Mucosa of descending colon (tissue), 3 donors: ENCODE measurements around the gene RHCG. TPM values are rescaled to one million over a fixed set of nuclear protein-coding genes. Genes with fewer than 3 reads are reported as not detected.

Experiments used
- ATAC-seq: fragments of 200-7000 bp; cut with Tn5 transposase; one replicate; pipeline ENCODE4 v1.9.1; 2020; ENCODE audit warnings: mild to moderate bottlenecking, moderate library complexity
- DNase-seq, 3 donors: peaks; one replicate each; pipeline ENCODE4 v3.0.0-alpha.2; 2020
- H3K36me3 ChIP-seq: fragments of 200-600 bp; one replicate; pipeline ENCODE4 v1.8.0; 2021; ENCODE audit warnings: low read depth, mild to moderate bottlenecking
- H3K4me1 ChIP-seq: fragments of 200-600 bp; one replicate; pipeline ENCODE4 v1.8.0; 2021; ENCODE audit warnings: low read depth, mild to moderate bottlenecking
- H3K4me3 ChIP-seq: fragments of 200-600 bp; one replicate; pipeline ENCODE4 v1.8.0; 2021; ENCODE audit warnings: mild to moderate bottlenecking
- H3K9me3 ChIP-seq: fragments of 200-600 bp; one replicate; pipeline ENCODE4 v1.8.0; 2021; ENCODE audit warnings: mild to moderate bottlenecking
- intact Hi-C, 2 donors: fragments of 100-400 bp; cut with DNase I in 1 of 2; cut with micrococcal nuclease in 1 of 2; formaldehyde crosslinking; loops; one replicate each; pipeline versions ENCODE4 v1.11.0 to v1.11.1; 2022; cut with DNase I, micrococcal nuclease
- total RNA-seq, 3 donors: library from RNA; stranded (reverse); fragmentation: NEBNext Ultra II Directional in 2 of 3; extraction: Animal tissue kit (Norgen Biotek cat#: 25700) in 2 of 3; gene quantifications; one replicate each; pipeline versions ENCODE4 v1.2.1 to v1.2.4, GENCODE V29; 2021 to 2023
- TF ChIP-seq, protein P1 (sequence below): fragments of 200-600 bp; IDR thresholded peaks from one replicate; pipeline ENCODE4 v1.8.0; 2022; ENCODE audit warnings: antibody characterized with exemption, mild to moderate bottlenecking
- donor health status: DM: no; HTN: no; CAD: no; lungs with moderate emphysema.
- donor health status: DM: no; HTN: no; CAD: no.
- donor health status: DM: no; HTN: yes; CAD: no.

The RHCG gene
- total RNA-seq, 3 donors from 2014 or later: 0.98 TPM; not detected in 2

DNA sequence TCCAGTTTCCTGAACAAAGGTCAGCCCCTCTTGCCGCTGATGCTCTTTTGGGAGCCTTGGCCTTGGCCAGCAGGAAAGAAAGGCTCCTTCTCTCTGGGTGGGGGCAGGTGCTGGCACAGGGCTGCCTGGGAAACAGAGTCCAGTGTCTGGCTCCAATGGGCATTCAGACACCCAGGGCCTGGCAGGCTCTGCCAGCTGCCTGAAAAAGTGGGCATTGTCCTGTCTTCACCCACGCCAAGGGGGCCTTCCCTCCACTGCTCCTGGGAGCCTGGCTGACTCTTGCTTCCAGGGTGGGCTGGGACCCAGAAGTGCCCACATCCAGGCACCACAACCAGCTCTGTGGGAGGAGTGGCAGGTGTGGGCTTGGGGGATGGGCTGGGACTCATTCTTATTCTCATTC, 62.7 kb downstream of the RHCG start:
- no peaks in the 10 kb centered on the region for H3K9me3 ChIP-seq
- H3K36me3 ChIP-seq: no peaks in the 10 kb centered on the region
- DNase-seq (no peak), ATAC-seq (no peak)
- TF ChIP-seq, protein P1, sequence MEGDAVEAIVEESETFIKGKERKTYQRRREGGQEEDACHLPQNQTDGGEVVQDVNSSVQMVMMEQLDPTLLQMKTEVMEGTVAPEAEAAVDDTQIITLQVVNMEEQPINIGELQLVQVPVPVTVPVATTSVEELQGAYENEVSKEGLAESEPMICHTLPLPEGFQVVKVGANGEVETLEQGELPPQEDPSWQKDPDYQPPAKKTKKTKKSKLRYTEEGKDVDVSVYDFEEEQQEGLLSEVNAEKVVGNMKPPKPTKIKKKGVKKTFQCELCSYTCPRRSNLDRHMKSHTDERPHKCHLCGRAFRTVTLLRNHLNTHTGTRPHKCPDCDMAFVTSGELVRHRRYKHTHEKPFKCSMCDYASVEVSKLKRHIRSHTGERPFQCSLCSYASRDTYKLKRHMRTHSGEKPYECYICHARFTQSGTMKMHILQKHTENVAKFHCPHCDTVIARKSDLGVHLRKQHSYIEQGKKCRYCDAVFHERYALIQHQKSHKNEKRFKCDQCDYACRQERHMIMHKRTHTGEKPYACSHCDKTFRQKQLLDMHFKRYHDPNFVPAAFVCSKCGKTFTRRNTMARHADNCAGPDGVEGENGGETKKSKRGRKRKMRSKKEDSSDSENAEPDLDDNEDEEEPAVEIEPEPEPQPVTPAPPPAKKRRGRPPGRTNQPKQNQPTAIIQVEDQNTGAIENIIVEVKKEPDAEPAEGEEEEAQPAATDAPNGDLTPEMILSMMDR: no peak
- H3K4me3 ChIP-seq: no peak overlapping the region
- intact Hi-C loops: loop anchor here in 1 of 2 donors (5.0 kb wide), 1 partner anchor 76 kb away; no protein-coding TSS in a partner anchor
- no peaks in the 10 kb centered on the region for H3K4me1 ChIP-seq

DNA sequence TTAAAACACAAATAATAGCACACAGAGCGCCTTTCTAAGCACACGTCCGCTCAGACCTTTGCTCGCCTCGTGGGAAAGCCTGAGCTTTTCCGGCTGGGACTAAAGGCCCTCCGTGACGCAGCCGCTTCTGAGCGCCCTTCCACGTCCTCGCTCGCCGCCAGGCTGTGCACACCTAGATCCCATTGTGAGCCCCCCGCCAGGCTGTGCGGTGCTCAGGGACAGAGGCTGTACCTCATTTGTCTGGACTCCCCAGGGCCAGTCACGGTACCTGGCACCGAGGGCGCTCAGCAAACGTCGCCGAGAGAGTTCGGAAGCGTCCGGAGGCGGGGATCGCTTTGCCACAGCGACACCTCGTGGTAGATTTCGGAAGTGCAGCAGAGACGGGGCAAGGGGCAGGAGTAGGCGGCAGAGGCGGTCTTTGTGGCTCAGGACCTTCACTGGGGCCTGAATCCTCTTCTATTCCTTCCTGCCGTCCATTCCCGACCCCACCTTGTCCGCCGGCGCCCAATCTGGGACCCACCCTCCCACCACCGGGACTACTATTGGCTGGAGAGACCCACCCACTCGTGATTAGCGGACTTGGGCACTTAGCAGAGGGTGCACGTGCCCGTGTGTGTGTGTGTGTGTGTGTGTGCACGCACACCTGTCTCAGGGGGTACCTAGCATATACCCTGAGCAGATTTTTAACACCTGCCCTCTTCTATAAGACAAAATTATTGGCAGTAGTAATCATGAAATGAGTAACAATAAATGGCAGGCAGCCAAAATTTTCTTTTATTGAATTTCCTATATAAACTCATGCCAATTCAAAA, 65.6 kb downstream of the RHCG start:
- intact Hi-C loops: loop anchor here (2.0 to 5.0 kb wide), 2 partner anchors 72 to 73 kb away; no protein-coding TSS in a partner anchor
- peak; percentile 98 for ATAC-seq
- TF ChIP-seq, protein P1: peak; percentile 98
- H3K4me3 ChIP-seq: no peak overlapping the region
- H3K36me3 ChIP-seq: no peaks in the 10 kb centered on the region
- DNase-seq: peak; percentile 83 to 94 (median 93)
- no peaks in the 10 kb centered on the region for H3K4me1 ChIP-seq
- no peaks in the 10 kb centered on the region for H3K9me3 ChIP-seq

DNA sequence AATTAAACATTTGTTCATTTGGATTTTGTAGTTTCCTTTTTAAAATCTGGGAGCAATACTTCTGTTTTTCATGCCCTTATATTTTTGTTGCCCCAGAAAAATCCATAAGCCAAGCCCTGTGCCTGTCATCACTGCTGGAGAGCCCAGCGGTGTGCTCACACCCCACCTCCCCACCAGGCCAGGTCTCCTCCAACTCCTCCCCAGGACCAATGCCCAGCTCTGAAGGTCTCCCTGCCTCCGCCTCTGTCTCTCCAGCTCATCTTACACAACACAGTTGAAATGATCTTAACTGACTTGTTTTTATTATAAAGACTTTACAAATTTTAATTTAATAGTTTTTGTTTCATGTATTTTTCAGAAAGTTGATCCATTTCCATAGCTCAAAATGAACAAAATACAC, 66.4 kb downstream of the RHCG start:
- intact Hi-C loops: loop anchor here (2.0 to 5.0 kb wide), 2 partner anchors 71 to 73 kb away; no protein-coding TSS in a partner anchor
- ATAC-seq (no peak), DNase-seq (no peak)
- TF ChIP-seq, protein P1: no peak
- H3K4me1 ChIP-seq: no peaks in the 10 kb centered on the region
- no peaks in the 10 kb centered on the region for H3K9me3 ChIP-seq
- no peaks in the 10 kb centered on the region for H3K36me3 ChIP-seq
- no peak overlapping the region for H3K4me3 ChIP-seq

DNA sequence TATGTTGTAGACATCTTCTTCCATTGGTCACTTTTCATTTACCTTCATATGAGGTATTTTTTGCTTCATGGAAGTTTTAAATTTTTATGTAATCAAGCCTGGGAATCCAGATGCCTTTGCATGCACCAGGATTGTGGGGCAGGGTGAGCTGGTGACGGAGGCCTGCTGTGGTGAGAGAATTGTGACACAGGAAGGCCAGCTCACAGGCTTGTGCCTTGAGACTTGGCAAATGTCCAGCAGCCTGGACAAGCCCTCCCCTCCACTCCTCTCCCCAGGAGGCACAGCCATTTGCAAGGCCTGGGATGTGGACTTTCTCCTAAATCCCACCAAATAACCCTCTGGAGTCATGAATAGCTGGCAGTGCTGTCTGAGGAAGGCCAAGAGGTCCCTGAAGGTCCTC, 67.4 kb downstream of the RHCG start:
- DNase-seq (no peak), ATAC-seq (no peak)
- H3K9me3 ChIP-seq: no peaks in the 10 kb centered on the region
- H3K36me3 ChIP-seq: no peaks in the 10 kb centered on the region
- no peak overlapping the region for H3K4me3 ChIP-seq
- intact Hi-C loops: no loop called here
- no peaks in the 10 kb centered on the region for H3K4me1 ChIP-seq
- TF ChIP-seq, protein P1: no peak

DNA sequence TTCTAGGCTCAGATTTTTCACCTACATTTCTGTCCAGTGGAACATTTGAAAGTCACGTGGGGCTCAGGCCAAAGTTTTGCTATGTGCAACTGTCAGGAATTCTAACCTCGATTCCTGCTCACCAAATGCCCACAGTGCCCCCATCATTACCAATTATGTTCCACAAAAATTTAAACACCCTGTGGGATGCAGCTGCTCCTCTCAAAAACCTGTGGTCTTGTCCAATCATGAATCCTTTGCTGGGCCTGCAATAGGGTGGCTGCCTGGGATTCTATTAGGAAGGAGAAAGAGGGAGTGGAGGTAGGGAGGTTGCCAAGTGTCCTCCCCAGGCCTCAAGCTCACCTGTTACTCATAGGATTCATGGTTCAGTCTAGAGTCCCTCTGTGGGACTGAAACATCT, 68.1 kb downstream of the RHCG start:
- Histone ChIP-seq H3K4me1 (no peaks in the 10 kb centered on the region), H3K9me3 (no peaks in the 10 kb centered on the region), H3K4me3 (no peak overlapping the region), H3K36me3 (no peaks in the 10 kb centered on the region)
- TF ChIP-seq, protein P1: no peak
- no peak for ATAC-seq
- DNase-seq: no peak
- intact Hi-C loops: no loop called here
